ENCODE results near the gene C1S.

DNA sequence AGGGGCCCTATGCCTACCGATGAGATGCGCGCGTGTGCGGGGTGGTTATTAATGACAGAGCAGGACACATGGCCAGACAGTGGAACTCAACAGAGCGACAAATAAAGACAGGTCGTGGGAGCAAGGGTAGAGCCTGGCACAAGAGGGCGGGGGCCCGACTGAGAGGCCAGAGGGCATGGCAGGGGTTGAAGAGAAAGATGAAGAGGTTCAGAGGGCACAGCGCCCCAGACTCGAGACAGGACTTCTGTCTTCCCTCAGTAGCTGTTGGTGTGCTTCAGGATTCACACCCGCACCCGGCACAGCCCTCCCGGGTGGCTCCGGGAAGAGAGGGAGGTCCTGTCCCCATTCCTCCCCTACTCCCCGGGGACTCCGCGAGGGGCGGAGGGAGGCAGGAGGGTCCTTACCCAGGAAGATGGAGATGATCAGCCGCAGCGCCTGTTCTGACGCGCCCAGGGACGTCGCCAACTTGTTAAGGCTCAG lies 42.6 kb upstream of the C1S start:
- TF ChIP-seq, protein P1, sequence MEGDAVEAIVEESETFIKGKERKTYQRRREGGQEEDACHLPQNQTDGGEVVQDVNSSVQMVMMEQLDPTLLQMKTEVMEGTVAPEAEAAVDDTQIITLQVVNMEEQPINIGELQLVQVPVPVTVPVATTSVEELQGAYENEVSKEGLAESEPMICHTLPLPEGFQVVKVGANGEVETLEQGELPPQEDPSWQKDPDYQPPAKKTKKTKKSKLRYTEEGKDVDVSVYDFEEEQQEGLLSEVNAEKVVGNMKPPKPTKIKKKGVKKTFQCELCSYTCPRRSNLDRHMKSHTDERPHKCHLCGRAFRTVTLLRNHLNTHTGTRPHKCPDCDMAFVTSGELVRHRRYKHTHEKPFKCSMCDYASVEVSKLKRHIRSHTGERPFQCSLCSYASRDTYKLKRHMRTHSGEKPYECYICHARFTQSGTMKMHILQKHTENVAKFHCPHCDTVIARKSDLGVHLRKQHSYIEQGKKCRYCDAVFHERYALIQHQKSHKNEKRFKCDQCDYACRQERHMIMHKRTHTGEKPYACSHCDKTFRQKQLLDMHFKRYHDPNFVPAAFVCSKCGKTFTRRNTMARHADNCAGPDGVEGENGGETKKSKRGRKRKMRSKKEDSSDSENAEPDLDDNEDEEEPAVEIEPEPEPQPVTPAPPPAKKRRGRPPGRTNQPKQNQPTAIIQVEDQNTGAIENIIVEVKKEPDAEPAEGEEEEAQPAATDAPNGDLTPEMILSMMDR (tag by site-specific recombination; IDR thresholded peaks at IDR 0.05), result no peak
- TF ChIP-seq, protein P2, sequence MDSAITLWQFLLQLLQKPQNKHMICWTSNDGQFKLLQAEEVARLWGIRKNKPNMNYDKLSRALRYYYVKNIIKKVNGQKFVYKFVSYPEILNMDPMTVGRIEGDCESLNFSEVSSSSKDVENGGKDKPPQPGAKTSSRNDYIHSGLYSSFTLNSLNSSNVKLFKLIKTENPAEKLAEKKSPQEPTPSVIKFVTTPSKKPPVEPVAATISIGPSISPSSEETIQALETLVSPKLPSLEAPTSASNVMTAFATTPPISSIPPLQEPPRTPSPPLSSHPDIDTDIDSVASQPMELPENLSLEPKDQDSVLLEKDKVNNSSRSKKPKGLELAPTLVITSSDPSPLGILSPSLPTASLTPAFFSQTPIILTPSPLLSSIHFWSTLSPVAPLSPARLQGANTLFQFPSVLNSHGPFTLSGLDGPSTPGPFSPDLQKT (IDR thresholded peaks at IDR 0.05; ENCODE audit: borderline replicate concordance, low read depth, low read length), result no peak
- TF ChIP-seq ZNF157 (tag by site-specific recombination; IDR thresholded peaks at IDR 0.05), result no peak
- no peak; the same call in 1 of the 2 replicates for TF ChIP-seq ZNF335 (tag by site-specific recombination; conservative IDR thresholded peaks at IDR 0.05)
- TF ChIP-seq ZNF324 (tag by site-specific recombination; IDR thresholded peaks at IDR 0.05), result no peak; the same call in 1 of the 2 replicates
- no peak for TF ChIP-seq ZNF521 (tag by site-specific recombination; IDR thresholded peaks at IDR 0.05)
- no peak; the same call in 1 of the 2 replicates for TF ChIP-seq ZSCAN23 (tag by site-specific recombination; IDR thresholded peaks at IDR 0.05)
- TF ChIP-seq ZNF274 (IDR thresholded peaks at IDR 0.05; ENCODE audit: low read length), result no peak
- no peak for TF ChIP-seq ZNF274 (tag by site-specific recombination; IDR thresholded peaks at IDR 0.05; ENCODE audit: borderline replicate concordance)
- TF ChIP-seq, protein P3, sequence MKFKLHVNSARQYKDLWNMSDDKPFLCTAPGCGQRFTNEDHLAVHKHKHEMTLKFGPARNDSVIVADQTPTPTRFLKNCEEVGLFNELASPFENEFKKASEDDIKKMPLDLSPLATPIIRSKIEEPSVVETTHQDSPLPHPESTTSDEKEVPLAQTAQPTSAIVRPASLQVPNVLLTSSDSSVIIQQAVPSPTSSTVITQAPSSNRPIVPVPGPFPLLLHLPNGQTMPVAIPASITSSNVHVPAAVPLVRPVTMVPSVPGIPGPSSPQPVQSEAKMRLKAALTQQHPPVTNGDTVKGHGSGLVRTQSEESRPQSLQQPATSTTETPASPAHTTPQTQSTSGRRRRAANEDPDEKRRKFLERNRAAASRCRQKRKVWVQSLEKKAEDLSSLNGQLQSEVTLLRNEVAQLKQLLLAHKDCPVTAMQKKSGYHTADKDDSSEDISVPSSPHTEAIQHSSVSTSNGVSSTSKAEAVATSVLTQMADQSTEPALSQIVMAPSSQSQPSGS (tag by site-specific recombination; IDR thresholded peaks at IDR 0.05; ENCODE audit: low read depth), result no peak

All from HEK293 (cell line).